HCT116 (cell line): ENCODE measurements around the gene PLCB1. TPM values are rescaled to one million over a fixed set of nuclear protein-coding genes. Genes with fewer than 3 reads are reported as not detected.

Source experiments
- ATAC-seq: fragments of 200-7000 bp; cut with Tn5 transposase; 2 replicates; pipeline ENCODE4 v1.9.1; 2020; ENCODE audit warnings: mild to moderate bottlenecking, moderate library complexity
- BruUV-seq: library from RNA; stranded (reverse); fragments of 400-500 nt; replicated peaks from 2 replicates; lab custom pipeline; 2021; lab: Mats Ljungman, UMichigan
- CTCF ChIA-PET: fragments of 300-600 bp; sonication (Branson Sonifier 250); formaldehyde crosslinking; loops from one replicate; lab custom pipeline; 2021; ENCODE audit warnings: antibody characterized with exemption; lab: Charles Lee
- POLR2A ChIA-PET: fragments of 300-600, 350-600 bp; sonication (Branson Sonifier 250); formaldehyde crosslinking; loops from one replicate; lab custom pipeline; 2021; ENCODE audit warnings: antibody characterized with exemption; lab: Charles Lee
- RAD21 ChIA-PET, 2 experiments: fragments of 300-600 bp; sonication (Branson Sonifier 250); formaldehyde crosslinking; loops; one replicate each; lab custom pipeline; 2023; ENCODE audit warnings: low total read pairs in 2 of 2; ENCODE audit not compliant: uncharacterized antibody in 2 of 2, unreplicated experiment in 2 of 2, low non-redundant PET in 1 of 2; lab: Charles Lee
- DNase-seq: peaks from one replicate; pipeline ENCODE4 v3.0.0-alpha.2; 2010; ENCODE audit warnings: low read depth, low spot score
- H2AFZ ChIP-seq: fragments of 200-600 bp; shearing (Covaris generic), sonication (generic); 2 replicates; pipeline ENCODE4 v1.6.1; 2017; ENCODE audit warnings: low read depth, mixed run types, mixed read lengths, antibody characterized with exemption, low read length; ENCODE audit not compliant: poor library complexity, severe bottlenecking
- H3K27ac ChIP-seq: 2 replicates; pipeline ENCODE4 v1.5.1; 2012; ENCODE audit warnings: low read depth, low read length
- H3K27me3 ChIP-seq: fragments of 200-600 bp; sonication (generic); 2 replicates; pipeline ENCODE4 v1.6.1; 2016; ENCODE audit warnings: mixed run types, low read length, mixed read lengths; ENCODE audit not compliant: insufficient read depth
- H3K36me3 ChIP-seq, 2 experiments: fragments of 200-500 bp in 1 of 2; fragments of 200-600 bp in 1 of 2; sonication (Bioruptor generic) in 1 of 2; sonication (generic) in 1 of 2; 2 replicates each; pipeline versions ENCODE4 v1.5.1 to v1.6.1; 2014 to 2016; ENCODE audit warnings: low read length in 2 of 2, inconsistent platforms in 1 of 2, mixed read lengths in 1 of 2, mixed run types in 1 of 2; ENCODE audit not compliant: insufficient read depth in 2 of 2, control insufficient read depth in 1 of 2
- H3K4me1 ChIP-seq, 2 experiments: fragments of 200-600 bp in 1 of 2; sonication (generic) in 1 of 2; 2 replicates each; pipeline versions ENCODE4 v1.5.1 to v1.6.1; 2012 to 2017; ENCODE audit warnings: low read length in 2 of 2, inconsistent platforms in 1 of 2, mild to moderate bottlenecking in 1 of 2, mixed read lengths in 1 of 2, mixed run types in 1 of 2, moderate library complexity in 1 of 2; ENCODE audit not compliant: insufficient read depth in 2 of 2, control insufficient read depth in 1 of 2
- H3K4me2 ChIP-seq: fragments of 200-600 bp; sonication (generic); 2 replicates; pipeline ENCODE4 v1.6.1; 2017; ENCODE audit warnings: mixed run types, low read length, mixed read lengths
- H3K4me3 ChIP-seq, 2 experiments: fragments of 200-600 bp in 1 of 2; sonication (generic) in 1 of 2; replicated peaks in 1 of 2; 2 replicates each; pipeline ENCODE4 v1.5.1; 2011 to 2016; ENCODE audit warnings: low read length in 2 of 2, control low read depth in 1 of 2, low read depth in 1 of 2, mild to moderate bottlenecking in 1 of 2, mixed read lengths in 1 of 2, mixed run types in 1 of 2
- H3K79me2 ChIP-seq: fragments of 200-600 bp; sonication (generic); 2 replicates; pipeline ENCODE4 v1.6.1; 2017; ENCODE audit warnings: mild to moderate bottlenecking, mixed run types, low read length, moderate library complexity, mixed read lengths; ENCODE audit not compliant: insufficient read depth
- H3K9ac ChIP-seq: fragments of 200-600 bp; sonication (generic); 2 replicates; pipeline ENCODE4 v1.6.1; 2016; ENCODE audit warnings: low read length, mixed read lengths
- H3K9me2 ChIP-seq: fragments of 200-600 bp; sonication (generic), shearing (Covaris generic); 2 replicates; pipeline ENCODE4 v1.6.1; 2017; ENCODE audit warnings: mixed run types, mild to moderate bottlenecking, moderate library complexity; ENCODE audit not compliant: insufficient read depth
- H3K9me3 ChIP-seq, 2 experiments: fragments of 200-500 bp in 1 of 2; fragments of 200-600 bp in 1 of 2; sonication (Bioruptor generic) in 1 of 2; sonication (generic) in 1 of 2; 2 replicates each; pipeline ENCODE4 v1.6.1; 2014 to 2017; ENCODE audit warnings: low read length in 2 of 2, mixed read lengths in 2 of 2, inconsistent platforms in 1 of 2, low read depth in 1 of 2, mild to moderate bottlenecking in 1 of 2, mixed run types in 1 of 2, moderate library complexity in 1 of 2; ENCODE audit not compliant: control insufficient read depth in 1 of 2, insufficient read depth in 1 of 2
- H4K20me1 ChIP-seq: fragments of 200-600 bp; sonication (generic), shearing (Covaris generic); 2 replicates; pipeline ENCODE4 v1.6.1; 2017; ENCODE audit warnings: mixed run types, mild to moderate bottlenecking, moderate library complexity; ENCODE audit not compliant: insufficient read depth
- EZH2 ChIP-seq: fragments of 200-600 bp; sonication (generic); IDR thresholded peaks from 2 replicates; pipeline ENCODE4 v1.6.1; 2017; ENCODE audit warnings: antibody characterized with exemption, mixed run types
- JUND ChIP-seq: IDR thresholded peaks from 2 replicates; pipeline ENCODE4 v1.6.1; 2012
- POLR2A ChIP-seq: IDR thresholded peaks from 2 replicates; pipeline ENCODE4 v1.7.0; 2011; ENCODE audit warnings: borderline replicate concordance; ENCODE audit not compliant: insufficient read depth, insufficient read length; ENCODE audit errors: extremely low read depth
- POLR2AphosphoS5 ChIP-seq: IDR thresholded peaks from 2 replicates; pipeline ENCODE4 v1.6.1; 2011; ENCODE audit warnings: mild to moderate bottlenecking, low read depth, low read length, moderate library complexity
- SRF ChIP-seq: IDR thresholded peaks from 2 replicates; pipeline ENCODE4 v1.6.1; 2012; ENCODE audit warnings: low read depth
- TCF7L2 ChIP-seq: IDR thresholded peaks from 2 replicates; pipeline ENCODE4 v1.7.0; 2011; ENCODE audit warnings: borderline replicate concordance, inconsistent platforms; ENCODE audit not compliant: insufficient read depth, insufficient read length; ENCODE audit errors: extremely low read depth
- ZFX ChIP-seq: fragments of 450-650 bp; IDR thresholded peaks from 2 replicates; pipeline ENCODE4 v1.6.1; 2017
- ZNF274 ChIP-seq: fragments of 200-500 bp; sonication (Bioruptor generic); IDR thresholded peaks from 2 replicates; pipeline ENCODE4 v1.6.1; 2014; ENCODE audit warnings: mild to moderate bottlenecking, low read depth, low read length, inconsistent platforms
- intact Hi-C: fragments of 100-400 bp; cut with micrococcal nuclease; formaldehyde crosslinking; loops from 2 replicates; pipeline ENCODE4 v1.10.0; 2022
- total RNA-seq: library from RNA; stranded (reverse); gene quantifications from one replicate; pipeline ENCODE4 v1.2.1, GENCODE V29; 2021; ENCODE audit not compliant: unreplicated experiment
- TF ChIP-seq, protein P1 (sequence below): IDR thresholded peaks from 2 replicates; pipeline ENCODE4 v1.6.1; 2012; ENCODE audit warnings: low read depth
- TF ChIP-seq, protein P2 (sequence below): IDR thresholded peaks from 2 replicates; pipeline ENCODE4 v1.6.1; 2011; ENCODE audit warnings: mild to moderate bottlenecking, low read length, moderate library complexity; ENCODE audit not compliant: insufficient replicate concordance; ENCODE audit errors: extremely low read depth
- TF ChIP-seq, protein P3 (sequence below), 3 experiments: fragments of 200-600 bp in 1 of 3; sonication (generic) in 1 of 3; IDR thresholded peaks in 2 of 3; conservative IDR thresholded peaks in 1 of 3; 2 replicates each; pipeline ENCODE4 v1.5.1; 2012 to 2017; ENCODE audit warnings: low read depth in 2 of 3, low read length in 2 of 3, antibody characterized with exemption in 1 of 3, borderline replicate concordance in 1 of 3, control low read depth in 1 of 3, mild to moderate bottlenecking in 1 of 3, mixed read lengths in 1 of 3, mixed run types in 1 of 3, moderate library complexity in 1 of 3; ENCODE audit not compliant: insufficient read depth in 1 of 3
- TF ChIP-seq, protein P4 (sequence below): IDR thresholded peaks from 2 replicates; pipeline ENCODE4 v1.6.1; 2012

Gene PLCB1
- total RNA-seq, 1 experiment from 2014 or later: 15.8 TPM

DNA sequence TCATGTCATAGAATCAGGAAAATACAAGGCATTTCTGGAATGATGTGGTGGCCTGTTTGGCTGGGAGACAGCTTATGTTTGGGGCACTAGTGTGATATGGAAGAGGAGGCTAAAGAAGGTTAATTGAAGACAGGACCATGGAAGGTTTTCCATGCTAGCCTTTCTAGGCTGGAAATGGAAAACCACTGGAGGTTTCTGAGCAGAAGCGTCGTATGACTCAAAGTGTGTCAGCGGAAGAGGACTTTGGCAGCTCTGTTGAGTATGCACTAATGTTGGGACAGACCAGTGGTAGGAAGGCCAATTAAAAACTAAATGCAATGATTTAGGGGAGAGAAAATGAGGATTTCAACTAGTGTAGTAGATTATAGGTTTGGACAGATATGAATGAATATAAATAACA lies 413.1 kb downstream of the PLCB1 start:
- ATAC-seq: no peak
- Histone ChIP-seq H3K36me3 (no peaks in the 10 kb centered on the region), H3K27ac (no peak overlapping the region), H3K27me3 (no peaks in the 10 kb centered on the region), H3K9me2 (no peaks in the 10 kb centered on the region), H3K9ac (no peak overlapping the region), H3K4me3 (no peak overlapping the region), H2AFZ (no peak overlapping the region), H3K4me1 (no peaks in the 10 kb centered on the region), H3K79me2 (no peaks in the 10 kb centered on the region), H3K9me3 (no peaks in the 10 kb centered on the region), H3K4me2 (no peak overlapping the region), H4K20me1 (no peaks in the 10 kb centered on the region)
- ChIA-PET RAD21 (no interaction called here), POLR2A (no interaction called here), CTCF (no interaction called here)
- intact Hi-C loops: no loop called here
- BruUV-seq: no TSS peak
- TF ChIP-seq EZH2: no peak
- TF ChIP-seq, protein P1, sequence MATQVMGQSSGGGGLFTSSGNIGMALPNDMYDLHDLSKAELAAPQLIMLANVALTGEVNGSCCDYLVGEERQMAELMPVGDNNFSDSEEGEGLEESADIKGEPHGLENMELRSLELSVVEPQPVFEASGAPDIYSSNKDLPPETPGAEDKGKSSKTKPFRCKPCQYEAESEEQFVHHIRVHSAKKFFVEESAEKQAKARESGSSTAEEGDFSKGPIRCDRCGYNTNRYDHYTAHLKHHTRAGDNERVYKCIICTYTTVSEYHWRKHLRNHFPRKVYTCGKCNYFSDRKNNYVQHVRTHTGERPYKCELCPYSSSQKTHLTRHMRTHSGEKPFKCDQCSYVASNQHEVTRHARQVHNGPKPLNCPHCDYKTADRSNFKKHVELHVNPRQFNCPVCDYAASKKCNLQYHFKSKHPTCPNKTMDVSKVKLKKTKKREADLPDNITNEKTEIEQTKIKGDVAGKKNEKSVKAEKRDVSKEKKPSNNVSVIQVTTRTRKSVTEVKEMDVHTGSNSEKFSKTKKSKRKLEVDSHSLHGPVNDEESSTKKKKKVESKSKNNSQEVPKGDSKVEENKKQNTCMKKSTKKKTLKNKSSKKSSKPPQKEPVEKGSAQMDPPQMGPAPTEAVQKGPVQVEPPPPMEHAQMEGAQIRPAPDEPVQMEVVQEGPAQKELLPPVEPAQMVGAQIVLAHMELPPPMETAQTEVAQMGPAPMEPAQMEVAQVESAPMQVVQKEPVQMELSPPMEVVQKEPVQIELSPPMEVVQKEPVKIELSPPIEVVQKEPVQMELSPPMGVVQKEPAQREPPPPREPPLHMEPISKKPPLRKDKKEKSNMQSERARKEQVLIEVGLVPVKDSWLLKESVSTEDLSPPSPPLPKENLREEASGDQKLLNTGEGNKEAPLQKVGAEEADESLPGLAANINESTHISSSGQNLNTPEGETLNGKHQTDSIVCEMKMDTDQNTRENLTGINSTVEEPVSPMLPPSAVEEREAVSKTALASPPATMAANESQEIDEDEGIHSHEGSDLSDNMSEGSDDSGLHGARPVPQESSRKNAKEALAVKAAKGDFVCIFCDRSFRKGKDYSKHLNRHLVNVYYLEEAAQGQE: no peak
- no peak for DNase-seq

DNA sequence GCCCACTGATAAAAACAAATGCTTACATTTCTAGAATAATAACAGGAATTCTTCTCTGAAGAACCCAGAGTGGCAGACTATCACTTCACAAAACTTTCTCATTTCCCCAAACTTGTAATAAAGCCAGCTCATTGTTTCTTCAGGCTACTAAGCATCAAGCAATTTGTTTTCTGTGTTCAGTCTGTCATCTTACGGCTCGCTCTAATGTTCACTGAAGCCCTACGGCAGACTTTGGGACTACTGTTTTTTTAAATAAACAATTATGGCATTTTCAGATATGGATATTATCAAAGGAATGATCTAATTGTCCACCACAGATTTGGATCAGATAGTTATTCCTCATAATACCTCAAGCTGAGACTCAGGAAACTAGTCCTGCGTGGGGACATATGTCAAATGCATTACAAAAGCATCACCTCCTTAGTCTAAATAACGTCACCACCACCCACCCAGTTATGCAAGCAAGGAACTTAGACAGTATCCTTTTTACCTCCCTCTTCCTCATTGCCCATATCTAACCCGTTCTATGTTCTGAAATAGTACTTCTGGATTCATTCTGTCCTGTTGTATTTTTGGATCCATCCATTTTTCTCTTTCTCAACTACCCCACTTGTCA lies 415.1 kb downstream of the PLCB1 start:
- Histone ChIP-seq H4K20me1 (no peaks in the 10 kb centered on the region), H3K4me2 (no peak overlapping the region), H2AFZ (no peak overlapping the region), H3K9ac (no peak overlapping the region), H3K9me2 (0 out of 2 replicates have a peak, but pooled peaks cover 3% of the 10 kb centered on the region), H3K27me3 (no peaks in the 10 kb centered on the region), H3K27ac (no peak overlapping the region), H3K4me3 (no peak overlapping the region), H3K4me1 (no peaks in the 10 kb centered on the region), H3K79me2 (no peaks in the 10 kb centered on the region), H3K9me3 (no peaks in the 10 kb centered on the region), H3K36me3 (no peaks in the 10 kb centered on the region)
- intact Hi-C loops: no loop called here
- no TSS peak for BruUV-seq
- ChIA-PET POLR2A (no interaction called here), RAD21 (no interaction called here), CTCF (no interaction called here)
- DNase-seq (no peak), ATAC-seq (no peak)
- TF ChIP-seq TCF7L2: no peak
- TF ChIP-seq, protein P2, sequence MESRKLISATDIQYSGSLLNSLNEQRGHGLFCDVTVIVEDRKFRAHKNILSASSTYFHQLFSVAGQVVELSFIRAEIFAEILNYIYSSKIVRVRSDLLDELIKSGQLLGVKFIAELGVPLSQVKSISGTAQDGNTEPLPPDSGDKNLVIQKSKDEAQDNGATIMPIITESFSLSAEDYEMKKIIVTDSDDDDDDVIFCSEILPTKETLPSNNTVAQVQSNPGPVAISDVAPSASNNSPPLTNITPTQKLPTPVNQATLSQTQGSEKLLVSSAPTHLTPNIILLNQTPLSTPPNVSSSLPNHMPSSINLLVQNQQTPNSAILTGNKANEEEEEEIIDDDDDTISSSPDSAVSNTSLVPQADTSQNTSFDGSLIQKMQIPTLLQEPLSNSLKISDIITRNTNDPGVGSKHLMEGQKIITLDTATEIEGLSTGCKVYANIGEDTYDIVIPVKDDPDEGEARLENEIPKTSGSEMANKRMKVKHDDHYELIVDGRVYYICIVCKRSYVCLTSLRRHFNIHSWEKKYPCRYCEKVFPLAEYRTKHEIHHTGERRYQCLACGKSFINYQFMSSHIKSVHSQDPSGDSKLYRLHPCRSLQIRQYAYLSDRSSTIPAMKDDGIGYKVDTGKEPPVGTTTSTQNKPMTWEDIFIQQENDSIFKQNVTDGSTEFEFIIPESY: no peak
- TF ChIP-seq, protein P3, sequence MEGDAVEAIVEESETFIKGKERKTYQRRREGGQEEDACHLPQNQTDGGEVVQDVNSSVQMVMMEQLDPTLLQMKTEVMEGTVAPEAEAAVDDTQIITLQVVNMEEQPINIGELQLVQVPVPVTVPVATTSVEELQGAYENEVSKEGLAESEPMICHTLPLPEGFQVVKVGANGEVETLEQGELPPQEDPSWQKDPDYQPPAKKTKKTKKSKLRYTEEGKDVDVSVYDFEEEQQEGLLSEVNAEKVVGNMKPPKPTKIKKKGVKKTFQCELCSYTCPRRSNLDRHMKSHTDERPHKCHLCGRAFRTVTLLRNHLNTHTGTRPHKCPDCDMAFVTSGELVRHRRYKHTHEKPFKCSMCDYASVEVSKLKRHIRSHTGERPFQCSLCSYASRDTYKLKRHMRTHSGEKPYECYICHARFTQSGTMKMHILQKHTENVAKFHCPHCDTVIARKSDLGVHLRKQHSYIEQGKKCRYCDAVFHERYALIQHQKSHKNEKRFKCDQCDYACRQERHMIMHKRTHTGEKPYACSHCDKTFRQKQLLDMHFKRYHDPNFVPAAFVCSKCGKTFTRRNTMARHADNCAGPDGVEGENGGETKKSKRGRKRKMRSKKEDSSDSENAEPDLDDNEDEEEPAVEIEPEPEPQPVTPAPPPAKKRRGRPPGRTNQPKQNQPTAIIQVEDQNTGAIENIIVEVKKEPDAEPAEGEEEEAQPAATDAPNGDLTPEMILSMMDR (IDR thresholded peaks at IDR 0.05 in 2 of 3, conservative IDR thresholded peaks at IDR 0.05 in 1 of 3; ENCODE audit: borderline replicate concordance in 1 of 3, insufficient read depth in 1 of 3, low read depth in 2 of 3, low read length in 2 of 3): no peak
- no peak for TF ChIP-seq JUND
- no peak for TF ChIP-seq ZNF274
- TF ChIP-seq SRF: no peak
- TF ChIP-seq, protein P4, sequence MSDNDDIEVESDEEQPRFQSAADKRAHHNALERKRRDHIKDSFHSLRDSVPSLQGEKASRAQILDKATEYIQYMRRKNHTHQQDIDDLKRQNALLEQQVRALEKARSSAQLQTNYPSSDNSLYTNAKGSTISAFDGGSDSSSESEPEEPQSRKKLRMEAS: no peak
- TF ChIP-seq POLR2AphosphoS5: no peak
- no peak for TF ChIP-seq POLR2A
- no peak for TF ChIP-seq ZFX
- TF ChIP-seq, all 23 proteins: peak for 0
